Thoracic aorta (tissue), 2 donors: ENCODE data around the gene RNF151. TPM values are rescaled to one million over a fixed set of nuclear protein-coding genes. Genes with fewer than 3 reads are reported as not detected.
"Not testable (repeated sequence)": the region's sequence is repeated elsewhere in the genome, so short reads cannot be mapped to it uniquely, and the experiment has no call there.

Experiments used
- ATAC-seq: fragments of 150-250 bp; one replicate; pipeline ENCODE4 v1.8.0; 2017; ENCODE audit warnings: low read depth; ENCODE audit not compliant: insufficient number of reproducible peaks, low FRiP score
- DNase-seq: peaks from one replicate; pipeline ENCODE4 v3.0.0-alpha.2; 2020; ENCODE audit warnings: low spot score
- H3K27ac ChIP-seq, 2 donors: fragments of 200-600 bp; sonication (generic); 1 replicate in 1 of 2; 2 replicates in 1 of 2; pipeline ENCODE4 v1.5.1; 2016; ENCODE audit warnings: mild to moderate bottlenecking in 2 of 2, moderate library complexity in 2 of 2
- H3K27me3 ChIP-seq: fragments of 200-600 bp; sonication (generic); replicated peaks from 2 replicates; pipeline ENCODE4 v1.6.0; 2016; ENCODE audit warnings: mild to moderate bottlenecking; ENCODE audit not compliant: insufficient read depth
- H3K36me3 ChIP-seq: fragments of 200-600 bp; sonication (generic); one replicate; pipeline ENCODE4 v1.5.1; 2016
- H3K4me1 ChIP-seq, 2 donors: fragments of 200-600 bp; sonication (generic); 1 replicate in 1 of 2; 2 replicates in 1 of 2; pipeline versions ENCODE4 v1.5.1 to v1.6.0; 2016; ENCODE audit warnings: low read depth in 2 of 2, mild to moderate bottlenecking in 1 of 2; ENCODE audit not compliant: control insufficient read depth in 1 of 2
- H3K4me3 ChIP-seq: fragments of 200-600 bp; sonication (generic); 2 replicates; pipeline ENCODE4 v1.5.1; 2016; ENCODE audit warnings: mild to moderate bottlenecking
- H3K9me3 ChIP-seq: fragments of 200-600 bp; sonication (generic); 2 replicates; pipeline ENCODE4 v1.5.1; 2016
- CTCF ChIP-seq: fragments of 200-600 bp; sonication (generic); IDR thresholded peaks from one replicate; pipeline ENCODE4 v1.5.1; 2019; ENCODE audit warnings: antibody characterized with exemption
- total RNA-seq, 2 donors: library from RNA; depleted of rRNA; stranded (reverse); fragments of >200 nt; gene quantifications; one replicate each; pipeline versions ENCODE4 v1.1.0 to v1.2.3, GENCODE V29; 2016

Gene RNF151
- total RNA-seq, 2 donors from 2014 or later, result not detected

- Histone ChIP-seq H3K4me3 (no peak overlapping the region), H3K4me1 (peaks cover 0 to 11% of the 10 kb centered on the region in 2 donors), H3K27ac (no peak overlapping the region), H3K36me3 (peaks cover 7% of the 10 kb centered on the region), H3K9me3 (no peaks in the 10 kb centered on the region), H3K27me3 (no peaks in the 10 kb centered on the region)
- no peak for DNase-seq
- no peak for ATAC-seq
- no peak for TF ChIP-seq CTCF
These were observed 34.3 kb upstream of the RNF151 start for GRCh38 chr16:1932050-1933028.

GRCh38 chr16:1933097-1933661 is 33.5 kb upstream of the RNF151 start:
- peaks cover 0 to 11% of the 10 kb centered on the region in 2 donors for H3K4me1 ChIP-seq
- no peak overlapping the region for H3K27ac ChIP-seq
- ATAC-seq (no peak), DNase-seq (no peak)
- H3K4me3 ChIP-seq, result no peak overlapping the region
- no peaks in the 10 kb centered on the region for H3K9me3 ChIP-seq
- peaks cover 10% of the 10 kb centered on the region for H3K36me3 ChIP-seq
- no peaks in the 10 kb centered on the region for H3K27me3 ChIP-seq
- TF ChIP-seq CTCF, result no peak

GRCh38 chr16:1936945-1937479 is 29.6 kb upstream of the RNF151 start:
- Histone ChIP-seq H3K4me3 (no peak overlapping the region), H3K27me3 (no peaks in the 10 kb centered on the region), H3K27ac (no peak overlapping the region), H3K4me1 (peaks cover under 1 to 8% of the 10 kb centered on the region in 2 donors), H3K36me3 (peaks cover 36% of the 10 kb centered on the region), H3K9me3 (no peaks in the 10 kb centered on the region)
- no peak for TF ChIP-seq CTCF
- DNase-seq (no peak), ATAC-seq (no peak)

- H3K9me3 ChIP-seq, result no peaks in the 10 kb centered on the region
- no peak for TF ChIP-seq CTCF
- H3K4me1 ChIP-seq, result peaks cover 3 to 13% of the 10 kb centered on the region in 2 donors
- peaks cover 36% of the 10 kb centered on the region for H3K36me3 ChIP-seq
- H3K4me3 ChIP-seq, result no peak overlapping the region
- DNase-seq (no peak), ATAC-seq (no peak)
- H3K27ac ChIP-seq, result no peak overlapping the region
- H3K27me3 ChIP-seq, result no peaks in the 10 kb centered on the region
These were observed 28.3 kb upstream of the RNF151 start for GRCh38 chr16:1938316-1938715.

GRCh38 chr16:1938910-1939309 is 27.7 kb upstream of the RNF151 start:
- no peak for ATAC-seq
- Histone ChIP-seq H3K4me3 (no peak overlapping the region), H3K4me1 (peaks cover 3 to 13% of the 10 kb centered on the region in 2 donors), H3K27me3 (no peaks in the 10 kb centered on the region), H3K27ac (no peak overlapping the region), H3K9me3 (no peaks in the 10 kb centered on the region), H3K36me3 (peaks cover 36% of the 10 kb centered on the region)
- no peak for TF ChIP-seq CTCF
- no peak for DNase-seq

GRCh38 chr16:1939833-1940232 is 26.8 kb upstream of the RNF151 start:
- not testable (repeated sequence) for H3K27ac ChIP-seq, DNase-seq, H3K4me3 ChIP-seq, H3K27me3 ChIP-seq, H3K9me3 ChIP-seq, ATAC-seq
- H3K4me1 ChIP-seq, result peaks cover 3 to 13% of the 10 kb centered on the region in 2 donors
- peaks cover 36% of the 10 kb centered on the region for H3K36me3 ChIP-seq
